Endothelial cell of umbilical vein (primary cell): ENCODE results near the gene MGAT5.

Source experiments
- CTCF ChIP-seq, 2 donors: IDR thresholded peaks; 1 replicate in 1 of 2; 2 replicates in 1 of 2; pipeline ENCODE4 v1.5.1; 2011; ENCODE audit warnings: low read length in 2 of 2, mild to moderate bottlenecking in 2 of 2, moderate library complexity in 2 of 2, control low read depth in 1 of 2, inconsistent platforms in 1 of 2, low read depth in 1 of 2; ENCODE audit not compliant: insufficient read depth in 1 of 2; ENCODE audit errors: extremely low read depth in 1 of 2
- EZH2 ChIP-seq: IDR thresholded peaks from 2 replicates; pipeline ENCODE4 v1.6.1; 2012; ENCODE audit warnings: borderline replicate concordance, low read depth, mild to moderate bottlenecking, moderate library complexity, low read length, inconsistent platforms; ENCODE audit not compliant: severe bottlenecking

GRCh38 chr2:134231965-134232340 lies 21.9 kb upstream of the MGAT5 start:
- TF ChIP-seq CTCF (IDR thresholded peaks at IDR 0.05; ENCODE audit: extremely low read depth in 1 of 2, insufficient read depth in 1 of 2, low read depth in 1 of 2, low read length in 2 of 2) (no peak), EZH2 (no peak)
